ENCODE data around the gene PLPPR3. TPM values are rescaled to one million over a fixed set of nuclear protein-coding genes. Genes with fewer than 3 reads are reported as not detected.
A peak's percentile ranks its signal among the peaks of the same experiment; 100 is the strongest.
"Not testable (repeated sequence)": the region's sequence is repeated elsewhere in the genome, so short reads cannot be mapped to it uniquely, and the experiment has no call there.

Gene PLPPR3
- total RNA-seq, 1 donor from 2014 or later = 5.4 TPM

DNA sequence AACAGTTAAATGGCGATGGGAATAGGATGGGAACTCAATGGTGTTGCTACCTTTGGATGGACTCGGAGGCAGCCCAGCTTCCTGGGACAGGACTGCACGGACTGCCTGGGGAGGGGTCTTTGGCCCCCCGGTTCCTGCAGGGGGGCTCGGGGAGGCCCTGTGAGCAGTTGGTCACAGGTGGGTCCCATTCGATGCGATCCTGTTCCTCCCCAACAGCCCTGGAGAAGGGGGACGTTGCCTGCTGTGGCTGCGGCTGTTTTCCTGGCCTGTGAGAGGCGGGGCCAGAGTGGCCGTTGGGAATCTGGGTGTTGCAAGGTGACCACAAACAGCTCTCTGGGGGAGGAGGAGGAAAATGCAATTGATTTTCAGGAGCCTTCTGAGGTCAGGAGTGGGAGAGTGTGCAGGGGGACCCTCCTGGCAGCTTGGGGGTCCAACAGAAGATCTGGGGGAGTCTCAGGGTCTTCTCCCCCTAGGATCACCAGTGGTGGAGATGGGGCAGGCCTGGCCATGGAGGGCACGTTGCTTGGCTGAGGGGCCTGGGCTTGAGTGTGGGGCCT is 1.9 kb upstream of the PLPPR3 start:
- no peaks in the 10 kb centered on the region for H3K27me3 Mint-ChIP-seq (ENCODE audit: low read depth)
- no peaks in the 10 kb centered on the region for H3K36me3 Mint-ChIP-seq (ENCODE audit: low read depth)
- no peak overlapping the region for H3K4me3 Mint-ChIP-seq (ENCODE audit: unreplicated experiment)
- H3K4me1 Mint-ChIP-seq (ENCODE audit: low read depth) = no peaks in the 10 kb centered on the region
- TF ChIP-seq, protein P1, sequence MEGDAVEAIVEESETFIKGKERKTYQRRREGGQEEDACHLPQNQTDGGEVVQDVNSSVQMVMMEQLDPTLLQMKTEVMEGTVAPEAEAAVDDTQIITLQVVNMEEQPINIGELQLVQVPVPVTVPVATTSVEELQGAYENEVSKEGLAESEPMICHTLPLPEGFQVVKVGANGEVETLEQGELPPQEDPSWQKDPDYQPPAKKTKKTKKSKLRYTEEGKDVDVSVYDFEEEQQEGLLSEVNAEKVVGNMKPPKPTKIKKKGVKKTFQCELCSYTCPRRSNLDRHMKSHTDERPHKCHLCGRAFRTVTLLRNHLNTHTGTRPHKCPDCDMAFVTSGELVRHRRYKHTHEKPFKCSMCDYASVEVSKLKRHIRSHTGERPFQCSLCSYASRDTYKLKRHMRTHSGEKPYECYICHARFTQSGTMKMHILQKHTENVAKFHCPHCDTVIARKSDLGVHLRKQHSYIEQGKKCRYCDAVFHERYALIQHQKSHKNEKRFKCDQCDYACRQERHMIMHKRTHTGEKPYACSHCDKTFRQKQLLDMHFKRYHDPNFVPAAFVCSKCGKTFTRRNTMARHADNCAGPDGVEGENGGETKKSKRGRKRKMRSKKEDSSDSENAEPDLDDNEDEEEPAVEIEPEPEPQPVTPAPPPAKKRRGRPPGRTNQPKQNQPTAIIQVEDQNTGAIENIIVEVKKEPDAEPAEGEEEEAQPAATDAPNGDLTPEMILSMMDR (IDR thresholded peaks at IDR 0.05) = no peak
- no peaks in the 10 kb centered on the region for H3K9me3 Mint-ChIP-seq (ENCODE audit: low read depth)
- H3K27ac Mint-ChIP-seq (ENCODE audit: unreplicated experiment) = no peak overlapping the region
- DNase-seq (ENCODE audit: low spot score) = peak; percentile 72

DNA sequence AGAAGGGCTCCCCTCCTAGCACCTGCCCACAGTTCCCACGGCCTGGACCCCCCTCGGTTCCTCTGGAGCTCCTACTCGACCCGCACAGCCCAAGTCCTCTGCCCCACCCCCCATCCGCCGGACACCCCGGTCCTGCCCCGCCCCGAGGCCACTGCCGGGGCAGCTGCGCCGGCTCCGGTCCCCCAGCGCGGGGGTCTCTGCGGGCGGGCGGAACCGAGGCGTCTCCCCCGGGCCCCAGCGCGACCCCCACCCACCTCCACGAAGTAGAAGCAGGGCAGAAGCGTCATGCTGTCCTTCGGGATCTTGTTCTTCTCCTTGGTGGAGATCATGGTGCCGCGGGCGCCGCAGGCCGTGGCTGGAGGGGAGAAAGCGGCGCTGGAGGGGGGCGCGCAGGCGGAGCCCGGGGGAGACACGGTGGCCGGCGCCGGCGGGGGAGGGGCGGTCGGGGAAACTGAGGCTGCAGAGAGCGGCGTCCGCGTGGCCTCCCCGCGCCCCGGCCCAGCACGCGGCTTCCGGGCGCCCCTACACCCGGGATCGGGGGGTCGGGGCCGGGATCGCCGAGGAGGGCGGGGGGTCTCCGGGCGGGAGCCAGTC is 427 bp downstream of the PLPPR3 start:
- peak overlapping the region; percentile 60 for H3K4me3 Mint-ChIP-seq (ENCODE audit: unreplicated experiment)

DNA sequence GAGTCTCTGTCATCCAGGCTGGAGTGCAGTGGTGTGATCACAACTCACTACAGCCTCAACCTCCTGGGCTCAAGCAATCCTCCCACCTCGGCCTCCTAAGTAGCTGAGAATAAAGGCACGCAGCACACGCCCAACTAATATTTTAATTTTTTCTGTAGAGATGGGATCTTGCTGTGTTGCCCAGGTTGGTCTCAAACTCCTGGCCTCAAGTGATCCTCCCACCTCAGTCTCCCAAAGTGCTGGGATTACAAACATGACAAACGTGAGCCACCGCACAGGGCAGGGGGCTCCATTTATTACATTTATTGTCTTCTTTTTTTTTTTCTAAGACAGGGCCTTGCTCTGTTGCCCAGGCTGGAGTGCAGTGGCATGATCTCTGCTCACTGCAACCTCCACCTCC is 1.5 kb downstream of the PLPPR3 start:
- H3K4me3 Mint-ChIP-seq (ENCODE audit: unreplicated experiment); H3K27ac Mint-ChIP-seq (ENCODE audit: unreplicated experiment); H3K27me3 Mint-ChIP-seq (ENCODE audit: low read depth); H3K9me3 Mint-ChIP-seq (ENCODE audit: low read depth); H3K36me3 Mint-ChIP-seq (ENCODE audit: low read depth); DNase-seq (ENCODE audit: low spot score); H3K4me1 Mint-ChIP-seq (ENCODE audit: low read depth): not testable (repeated sequence)

More for the DNA sequence above, 427 bp downstream of the PLPPR3 start:
- Mint-ChIP-seq H3K36me3 (ENCODE audit: low read depth) (peaks cover 4% of the 10 kb centered on the region), H3K4me1 (ENCODE audit: low read depth) (no peaks in the 10 kb centered on the region), H3K27ac (ENCODE audit: unreplicated experiment) (no peak overlapping the region), H3K27me3 (ENCODE audit: low read depth) (no peaks in the 10 kb centered on the region), H3K9me3 (ENCODE audit: low read depth) (peaks cover 3% of the 10 kb centered on the region)
- TF ChIP-seq, protein P1 (IDR thresholded peaks at IDR 0.05) = no peak
- peak; percentile 88 for DNase-seq (ENCODE audit: low spot score)

DNA sequence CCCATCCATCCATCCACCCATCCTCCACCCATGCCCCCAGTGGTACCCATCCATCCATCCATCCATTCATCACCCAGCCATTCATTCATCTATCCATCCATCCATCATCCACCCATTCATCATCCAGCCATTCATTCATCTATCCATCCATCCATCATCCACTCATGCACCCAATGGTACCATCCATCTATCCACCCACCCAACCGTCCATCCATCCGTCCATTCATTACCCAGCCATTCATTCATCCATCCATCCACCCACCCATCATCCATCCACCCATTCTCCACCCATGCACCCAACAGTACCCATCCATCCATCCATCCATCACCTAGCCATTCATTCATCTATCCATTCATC is 5.3 kb downstream of the PLPPR3 start:
- no peak overlapping the region for H3K27ac Mint-ChIP-seq (ENCODE audit: unreplicated experiment)
- TF ChIP-seq, protein P1 (IDR thresholded peaks at IDR 0.05) = no peak
- peaks cover 4% of the 10 kb centered on the region for H3K9me3 Mint-ChIP-seq (ENCODE audit: low read depth)
- H3K27me3 Mint-ChIP-seq (ENCODE audit: low read depth) = no peaks in the 10 kb centered on the region
- DNase-seq (ENCODE audit: low spot score) = no peak
- H3K4me1 Mint-ChIP-seq (ENCODE audit: low read depth) = no peaks in the 10 kb centered on the region
- peaks cover 11% of the 10 kb centered on the region for H3K36me3 Mint-ChIP-seq (ENCODE audit: low read depth)
- H3K4me3 Mint-ChIP-seq (ENCODE audit: unreplicated experiment) = no peak overlapping the region

DNA sequence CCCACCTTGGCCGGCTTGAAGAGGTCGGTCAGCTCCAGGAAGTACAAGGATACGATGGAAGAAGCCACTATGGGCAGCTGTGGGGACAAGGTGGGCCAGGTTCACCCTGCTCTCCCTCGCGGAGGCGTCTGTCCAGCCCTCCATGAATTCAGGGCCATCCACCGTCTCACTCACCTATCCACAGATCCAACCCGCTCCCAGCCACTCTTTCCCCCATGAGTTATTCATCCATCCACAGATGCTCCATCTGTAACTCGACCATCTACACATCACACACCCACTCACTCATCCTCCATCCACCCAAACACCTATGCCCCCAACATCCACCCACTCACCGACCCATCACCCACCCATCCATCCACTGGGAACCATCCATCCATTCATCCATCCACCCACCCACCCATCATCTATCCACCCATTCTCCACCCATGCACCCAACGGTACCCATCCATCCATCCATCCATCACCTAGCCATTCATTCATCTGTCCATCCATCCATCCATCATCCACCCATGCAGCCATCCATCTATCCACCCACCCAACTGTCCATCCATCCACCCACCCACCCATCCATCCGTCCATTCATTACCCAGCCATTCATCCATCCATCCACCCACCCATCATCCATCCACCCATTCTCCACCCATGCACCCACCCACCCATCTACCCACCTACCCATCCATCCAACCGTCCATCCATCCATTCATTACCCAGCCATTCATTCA is 5.8 kb downstream of the PLPPR3 start:
- Mint-ChIP-seq H3K4me1 (ENCODE audit: low read depth) (no peaks in the 10 kb centered on the region), H3K36me3 (ENCODE audit: low read depth) (peaks cover 11% of the 10 kb centered on the region), H3K27ac (ENCODE audit: unreplicated experiment) (no peak overlapping the region), H3K4me3 (ENCODE audit: unreplicated experiment) (no peak overlapping the region), H3K9me3 (ENCODE audit: low read depth) (peaks cover 4% of the 10 kb centered on the region), H3K27me3 (ENCODE audit: low read depth) (no peaks in the 10 kb centered on the region)
- DNase-seq (ENCODE audit: low spot score) = no peak
- TF ChIP-seq, protein P1 (IDR thresholded peaks at IDR 0.05) = no peak

All from chondrocyte (in vitro differentiated cells).